Measurements from ENCODE around the gene HIPK2. TPM values are rescaled to one million over a fixed set of nuclear protein-coding genes. Genes with fewer than 3 reads are reported as not detected.
A peak's percentile ranks its signal among the peaks of the same experiment; 100 is the strongest.

HIPK2 gene
- total and polyA plus RNA-seq, 2 of the 4 experiments (the other 2 are of a cell fraction) = 22.0 to 27.1 TPM

GRCh38 chr7:139721417-139721816 lies 56.4 kb downstream of the HIPK2 start:
- Histone ChIP-seq H3K9me3 (ENCODE audit: control insufficient read depth, insufficient read depth, low read length) (no peaks in the 10 kb centered on the region), H3K56ac (ENCODE audit: extremely low read depth, insufficient read depth, low read length) (no peak overlapping the region), H3K4me1 (ENCODE audit: control insufficient read depth, insufficient read depth, low read length) (peaks cover 28% of the 10 kb centered on the region), H3K79me1 (ENCODE audit: low read depth in 1 of 2, low read length in 2 of 2) (peaks cover 32 to 86% of the 10 kb centered on the region in 2 experiments), H2BK120ac (ENCODE audit: low read depth, low read length) (no peak overlapping the region), H3K4me3 (ENCODE audit: insufficient read depth, low read depth, low read length) (no peak overlapping the region), H3K4me2 (ENCODE audit: low read depth, low read length) (peak overlapping the region; percentile 10; the same call in 1 of the 2 replicates), H2BK5ac (ENCODE audit: low read depth, low read length, poor library complexity, severe bottlenecking) (no peak overlapping the region), H3K27ac (ENCODE audit: insufficient read depth, low read length) (no peak overlapping the region), H3K27me3 (ENCODE audit: control insufficient read depth, insufficient read depth, low read length) (no peaks in the 10 kb centered on the region), H2AFZ (replicated peaks; ENCODE audit: low read length, poor library complexity) (no peak overlapping the region), H3K4ac (ENCODE audit: low read depth, low read length) (no peak overlapping the region), H2AK5ac (ENCODE audit: low read depth, low read length) (no peak overlapping the region), H4K5ac (ENCODE audit: low read depth, low read length) (no peak overlapping the region), H3K36me3 (ENCODE audit: control insufficient read depth, insufficient read depth, low read length) (peaks cover 11% of the 10 kb centered on the region), H3K9ac (ENCODE audit: low read depth, low read length) (no peak overlapping the region), H3K18ac (ENCODE audit: low read depth, low read length) (peak overlapping the region; percentile 28; the same call in 1 of the 2 replicates), H4K8ac (ENCODE audit: low read depth in 2 of 2, low read length in 2 of 2) (no peak overlapping the region), H3K14ac (replicated peaks; ENCODE audit: low read depth, low read length) (no peak overlapping the region), H4K20me1 (ENCODE audit: insufficient read depth, low read length) (peaks cover 86% of the 10 kb centered on the region), H2BK20ac (ENCODE audit: low read depth, low read length) (no peak overlapping the region), H3K23ac (ENCODE audit: low read depth, low read length) (no peak overlapping the region), H4K91ac (ENCODE audit: insufficient read depth, low read depth, low read length) (no peak overlapping the region), H3K9me1 (ENCODE audit: insufficient read depth, low read length) (peaks cover 37% of the 10 kb centered on the region), H2AK9ac (replicated peaks; ENCODE audit: low read depth, low read length, poor library complexity) (no peak overlapping the region), H2BK15ac (ENCODE audit: low read depth, low read length) (no peak overlapping the region)
- WGBS, 2 experiments (ENCODE audit: extremely low coverage in 2 of 2, insufficient read length in 1 of 2) = no CpG with 5 or more reads among the region's 4 CpGs
- POLR2A ChIA-PET (ENCODE audit: unreplicated experiment) = no interaction called here
- CTCF ChIA-PET = no interaction called here
- in situ Hi-C loops (cut with MboI; ENCODE audit: low sequenced_read_pairs) = no loop called here
- ATAC-seq (ENCODE audit: low read depth) (no peak), DNase-seq (no peak)
- TF ChIP-seq POLR2A (IDR thresholded peaks at IDR 0.05; ENCODE audit: low read depth, low read length) (no peak), CTCF (conservative IDR thresholded peaks at IDR 0.05; ENCODE audit: low read depth, low read length) (no peak)
- dilution Hi-C loops (cut with HindIII; ENCODE audit: low sequenced_read_pairs, unreplicated experiment) = no loop called here
- BruUV-seq (replicated peaks) = no TSS peak
- intact Hi-C loops (cut with micrococcal nuclease) = no loop called here

All from IMR-90 (cell line).